GM12891 (cell line): ENCODE results near the gene KRT6A.

ENCODE experiments used
- DNase-seq: peaks from one replicate; pipeline ENCODE4 v3.0.0; 2011; ENCODE audit warnings: low spot score; ENCODE audit not compliant: insufficient read length
- FAIRE-seq: peaks from 2 replicates; lab custom pipeline; 2011; peaks lifted over from hg19 to GRCh38; lab: Jason Lieb, UNC
- PAX5 ChIP-seq: IDR thresholded peaks from 2 replicates; pipeline ENCODE4 v1.6.1; 2011; ENCODE audit warnings: low read length, moderate library complexity, mild to moderate bottlenecking; ENCODE audit not compliant: insufficient read depth, severe bottlenecking
- POLR2A ChIP-seq: IDR thresholded peaks from 2 replicates; pipeline ENCODE4 v1.6.1; 2011; ENCODE audit warnings: low read depth, low read length, control low read depth
- POLR2AphosphoS5 ChIP-seq: IDR thresholded peaks from 2 replicates; pipeline ENCODE4 v1.6.1; 2011; ENCODE audit warnings: low read depth, low read length, control low read depth
- POU2F2 ChIP-seq: IDR thresholded peaks from 2 replicates; pipeline ENCODE4 v1.6.1; 2011; ENCODE audit warnings: low read depth, mild to moderate bottlenecking, control low read depth, low read length, moderate library complexity
- SPI1 ChIP-seq: IDR thresholded peaks from 2 replicates; pipeline ENCODE4 v1.6.1; 2011; ENCODE audit warnings: low read depth, low read length, control low read depth
- TAF1 ChIP-seq: IDR thresholded peaks from 2 replicates; pipeline ENCODE4 v1.6.1; 2011; ENCODE audit warnings: low read depth, low read length, control low read depth

KRT6A gene

GRCh38 chr12:52519387-52519703, 26.3 kb upstream of the KRT6A start:
- no peak for DNase-seq
- no peak for TF ChIP-seq POLR2A
- no peak for TF ChIP-seq POLR2AphosphoS5
- no peak for TF ChIP-seq PAX5
- no peak for TF ChIP-seq POU2F2
- no peak for TF ChIP-seq TAF1
- no peak for TF ChIP-seq SPI1
- no peak for FAIRE-seq

GRCh38 chr12:52518574-52519386, 25.7 kb upstream of the KRT6A start:
- TF ChIP-seq POLR2AphosphoS5 = no peak
- no peak for TF ChIP-seq TAF1
- FAIRE-seq (no peak), DNase-seq (no peak)

- no peak for DNase-seq
- no peak for FAIRE-seq
- TF ChIP-seq PAX5 (no peak), POLR2A (no peak), POU2F2 (no peak), SPI1 (no peak), POLR2AphosphoS5 (no peak), TAF1 (no peak)
These were observed 24.8 kb upstream of the KRT6A start for GRCh38 chr12:52517888-52518287.

GRCh38 chr12:52517005-52517835, 24.2 kb upstream of the KRT6A start:
- TF ChIP-seq POLR2A (no peak), TAF1 (no peak), PAX5 (no peak), POU2F2 (no peak), POLR2AphosphoS5 (no peak), SPI1 (no peak)
- FAIRE-seq = no peak

GRCh38 chr12:52515927-52516831, 23.1 kb upstream of the KRT6A start:
- peak; percentile 43 for FAIRE-seq
- DNase-seq = no peak
- TF ChIP-seq PAX5 (no peak), POLR2AphosphoS5 (no peak), POU2F2 (no peak), TAF1 (no peak), POLR2A (no peak), SPI1 (no peak)

More at GRCh38 chr12:52517005-52517835, 24.2 kb upstream of the KRT6A start:
- no peak for DNase-seq

- no peak for FAIRE-seq
- no peak for DNase-seq
- TF ChIP-seq POLR2A = no peak
- no peak for TF ChIP-seq PAX5
- no peak for TF ChIP-seq POLR2AphosphoS5
- TF ChIP-seq SPI1 = no peak
- TF ChIP-seq POU2F2 = no peak
- no peak for TF ChIP-seq TAF1
These were observed 22.2 kb upstream of the KRT6A start for GRCh38 chr12:52515319-52515646.

- DNase-seq = no peak
- TF ChIP-seq POLR2AphosphoS5 (no peak), POU2F2 (no peak), POLR2A (no peak), SPI1 (no peak), TAF1 (no peak), PAX5 (no peak)
- FAIRE-seq = no peak
These were observed 21.6 kb upstream of the KRT6A start for GRCh38 chr12:52514471-52515318.

GRCh38 chr12:52513736-52514135, 20.7 kb upstream of the KRT6A start:
- FAIRE-seq = no peak
- TF ChIP-seq POLR2AphosphoS5 = no peak
- DNase-seq = no peak

- FAIRE-seq (no peak), DNase-seq (no peak)
- TF ChIP-seq PAX5 (no peak), SPI1 (no peak), POU2F2 (no peak), POLR2AphosphoS5 (no peak), TAF1 (no peak), POLR2A (no peak)
These were observed 15.2 kb upstream of the KRT6A start for GRCh38 chr12:52508211-52508610.
